K562 (cell line): ENCODE measurements around the gene TTC8.

Experiments used
- ETV6 ChIP-seq, 3 experiments: fragments of 150-350 bp in 1 of 3; sonication (generic) in 1 of 3; formaldehyde crosslinking in 1 of 3; IDR thresholded peaks; 2 replicates each; pipeline versions ENCODE4 v1.6.1 to v1.8.0; 2014 to 2022; ENCODE audit warnings: borderline replicate concordance in 2 of 3, low read depth in 2 of 3, antibody characterized with exemption in 1 of 3, low read length in 1 of 3, mild to moderate bottlenecking in 1 of 3, missing genetic modification reagents in 1 of 3
- EZH2 ChIP-seq: IDR thresholded peaks from 2 replicates; pipeline ENCODE4 v1.6.1; 2012; ENCODE audit warnings: low read depth, mild to moderate bottlenecking, inconsistent platforms, low read length, borderline replicate concordance
- GABPA ChIP-seq: fragments of 200-800 bp; sonication (Bioruptor generic); conservative IDR thresholded peaks from 2 replicates; pipeline ENCODE4 v1.6.1; 2016; ENCODE audit warnings: low read depth, missing genetic modification characterization, missing compliant biosample characterization
- KAT8 ChIP-seq: fragments of 450-650 bp; IDR thresholded peaks from 2 replicates; pipeline ENCODE4 v1.6.1; 2016; ENCODE audit warnings: low read depth, mild to moderate bottlenecking
- MLX ChIP-seq, 2 experiments: fragments of 450-650 bp in 1 of 2; sonication (generic) in 1 of 2; formaldehyde crosslinking; conservative IDR thresholded peaks; 2 replicates each; pipeline versions ENCODE4 v1.4.0 to v1.8.1; 2020 to 2022; ENCODE audit warnings: mild to moderate bottlenecking in 1 of 2, missing genetic modification reagents in 1 of 2
- POLR2AphosphoS5 ChIP-seq: IDR thresholded peaks from 2 replicates; pipeline ENCODE4 v1.6.1; 2011; ENCODE audit warnings: mild to moderate bottlenecking, low read depth, low read length, moderate library complexity; ENCODE audit not compliant: control insufficient read depth, insufficient read depth
- RB1 ChIP-seq: fragments of 450-650 bp; IDR thresholded peaks from 2 replicates; pipeline ENCODE4 v1.6.1; 2017; ENCODE audit warnings: low read depth, mild to moderate bottlenecking
- TBL1XR1 ChIP-seq, 2 experiments: IDR thresholded peaks; 2 replicates each; pipeline ENCODE4 v1.6.1; 2012; ENCODE audit warnings: improper control_type of control experiment in 2 of 2, low read length in 2 of 2, mild to moderate bottlenecking in 1 of 2
- TRIM24 ChIP-seq, 2 experiments: fragments of 450-650 bp; IDR thresholded peaks; 2 replicates each; pipeline ENCODE4 v1.6.1; 2016
- ZNF24 ChIP-seq: fragments of 450-650 bp; IDR thresholded peaks from 2 replicates; pipeline ENCODE4 v1.6.1; 2016
- ZNF431 ChIP-seq: sonication (generic); formaldehyde crosslinking; IDR thresholded peaks from 2 replicates; pipeline ENCODE4 v1.8.0; 2022; ENCODE audit warnings: mild to moderate bottlenecking, missing genetic modification reagents
- ZNF609 ChIP-seq: sonication (generic); formaldehyde crosslinking; IDR thresholded peaks from 2 replicates; pipeline ENCODE4 v1.8.1; 2023; ENCODE audit warnings: missing genetic modification reagents, mild to moderate bottlenecking, borderline replicate concordance
- TF ChIP-seq, protein P1 (sequence below), 3 experiments: IDR thresholded peaks in 2 of 3; conservative IDR thresholded peaks in 1 of 3; 2 replicates each; pipeline ENCODE4 v1.5.1; 2011 to 2012; ENCODE audit warnings: low read length in 3 of 3, mild to moderate bottlenecking in 3 of 3, control low read depth in 2 of 3, improper control_type of control experiment in 1 of 3, inconsistent platforms in 1 of 3, low read depth in 1 of 3, mixed read lengths in 1 of 3, moderate library complexity in 1 of 3; ENCODE audit not compliant: insufficient read depth in 2 of 3
- TF ChIP-seq, protein P2 (sequence below): sonication (generic); formaldehyde crosslinking; IDR thresholded peaks from 2 replicates; pipeline ENCODE4 v1.8.1; 2023; ENCODE audit warnings: mild to moderate bottlenecking, missing genetic modification reagents

DNA sequence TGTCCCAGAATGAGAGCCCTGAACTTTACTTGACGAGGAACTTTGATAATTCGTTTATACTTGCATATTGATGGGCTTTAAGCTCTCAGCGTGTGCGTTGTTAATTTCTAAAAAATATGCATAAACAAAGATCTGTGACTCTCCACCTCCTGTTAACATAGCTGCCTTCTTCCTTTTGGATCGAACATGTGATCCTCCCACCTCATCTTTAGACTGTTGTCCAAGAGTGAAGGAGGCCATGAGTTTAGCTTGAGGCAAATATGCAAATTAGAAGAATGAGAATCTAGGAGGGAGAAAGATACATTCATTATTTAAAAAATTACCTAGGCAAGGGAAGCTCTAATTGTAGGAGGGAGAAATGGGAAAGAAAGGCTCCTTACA is 617 bp downstream of the TTC8 start:
- TF ChIP-seq, protein P1, sequence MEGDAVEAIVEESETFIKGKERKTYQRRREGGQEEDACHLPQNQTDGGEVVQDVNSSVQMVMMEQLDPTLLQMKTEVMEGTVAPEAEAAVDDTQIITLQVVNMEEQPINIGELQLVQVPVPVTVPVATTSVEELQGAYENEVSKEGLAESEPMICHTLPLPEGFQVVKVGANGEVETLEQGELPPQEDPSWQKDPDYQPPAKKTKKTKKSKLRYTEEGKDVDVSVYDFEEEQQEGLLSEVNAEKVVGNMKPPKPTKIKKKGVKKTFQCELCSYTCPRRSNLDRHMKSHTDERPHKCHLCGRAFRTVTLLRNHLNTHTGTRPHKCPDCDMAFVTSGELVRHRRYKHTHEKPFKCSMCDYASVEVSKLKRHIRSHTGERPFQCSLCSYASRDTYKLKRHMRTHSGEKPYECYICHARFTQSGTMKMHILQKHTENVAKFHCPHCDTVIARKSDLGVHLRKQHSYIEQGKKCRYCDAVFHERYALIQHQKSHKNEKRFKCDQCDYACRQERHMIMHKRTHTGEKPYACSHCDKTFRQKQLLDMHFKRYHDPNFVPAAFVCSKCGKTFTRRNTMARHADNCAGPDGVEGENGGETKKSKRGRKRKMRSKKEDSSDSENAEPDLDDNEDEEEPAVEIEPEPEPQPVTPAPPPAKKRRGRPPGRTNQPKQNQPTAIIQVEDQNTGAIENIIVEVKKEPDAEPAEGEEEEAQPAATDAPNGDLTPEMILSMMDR (IDR thresholded peaks at IDR 0.05 in 2 of 3, conservative IDR thresholded peaks at IDR 0.05 in 1 of 3; ENCODE audit: insufficient read depth in 2 of 3, low read depth in 1 of 3, low read length in 3 of 3) = no peak
- TF ChIP-seq EZH2 (no peak), ZNF431 (CRISPR knock-in tag) (no peak), TBL1XR1 (IDR thresholded peaks at IDR 0.05; ENCODE audit: low read length in 2 of 2) (no peak), ZNF24 (no peak), RB1 (no peak), POLR2AphosphoS5 (no peak), TRIM24 (IDR thresholded peaks at IDR 0.05) (no peak), GABPA (tag) (no peak), KAT8 (no peak), ETV6 (IDR thresholded peaks at IDR 0.05; ENCODE audit: borderline replicate concordance in 1 of 2, low read depth in 2 of 2, low read length in 1 of 2) (no peak), ETV6 (CRISPR knock-in tag; IDR thresholded peaks at IDR 0.05; ENCODE audit: borderline replicate concordance) (no peak), ZNF609 (CRISPR knock-in tag) (no peak), MLX (CRISPR knock-in tag; conservative IDR thresholded peaks at IDR 0.05) (no peak)
- TF ChIP-seq, protein P2, sequence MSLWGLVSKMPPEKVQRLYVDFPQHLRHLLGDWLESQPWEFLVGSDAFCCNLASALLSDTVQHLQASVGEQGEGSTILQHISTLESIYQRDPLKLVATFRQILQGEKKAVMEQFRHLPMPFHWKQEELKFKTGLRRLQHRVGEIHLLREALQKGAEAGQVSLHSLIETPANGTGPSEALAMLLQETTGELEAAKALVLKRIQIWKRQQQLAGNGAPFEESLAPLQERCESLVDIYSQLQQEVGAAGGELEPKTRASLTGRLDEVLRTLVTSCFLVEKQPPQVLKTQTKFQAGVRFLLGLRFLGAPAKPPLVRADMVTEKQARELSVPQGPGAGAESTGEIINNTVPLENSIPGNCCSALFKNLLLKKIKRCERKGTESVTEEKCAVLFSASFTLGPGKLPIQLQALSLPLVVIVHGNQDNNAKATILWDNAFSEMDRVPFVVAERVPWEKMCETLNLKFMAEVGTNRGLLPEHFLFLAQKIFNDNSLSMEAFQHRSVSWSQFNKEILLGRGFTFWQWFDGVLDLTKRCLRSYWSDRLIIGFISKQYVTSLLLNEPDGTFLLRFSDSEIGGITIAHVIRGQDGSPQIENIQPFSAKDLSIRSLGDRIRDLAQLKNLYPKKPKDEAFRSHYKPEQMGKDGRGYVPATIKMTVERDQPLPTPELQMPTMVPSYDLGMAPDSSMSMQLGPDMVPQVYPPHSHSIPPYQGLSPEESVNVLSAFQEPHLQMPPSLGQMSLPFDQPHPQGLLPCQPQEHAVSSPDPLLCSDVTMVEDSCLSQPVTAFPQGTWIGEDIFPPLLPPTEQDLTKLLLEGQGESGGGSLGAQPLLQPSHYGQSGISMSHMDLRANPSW (CRISPR knock-in tag) = no peak
